Cardiac fibroblast (primary cell): Measurements from ENCODE around the gene CCDC88A.

Experiments
- DNase-seq, 2 donors: peaks; one replicate each; pipeline versions ENCODE4 v3.0.0 to v3.0.0-alpha.2; 2010; ENCODE audit warnings: low read depth in 2 of 2
- H3K4me3 ChIP-seq, 2 donors: replicated peaks in 1 of 2; 1 replicate in 1 of 2; 2 replicates in 1 of 2; pipeline ENCODE4 v1.5.1; 2011; ENCODE audit warnings: low read depth in 2 of 2, low read length in 2 of 2, mild to moderate bottlenecking in 2 of 2, moderate library complexity in 1 of 2
- CTCF ChIP-seq: IDR thresholded peaks from one replicate; pipeline ENCODE4 v1.5.1; 2011; ENCODE audit warnings: low read depth, mild to moderate bottlenecking, low read length, inconsistent platforms

CCDC88A gene

GRCh38 chr2:55345064-55345463 lies 74.6 kb downstream of the CCDC88A start:
- H3K4me3 ChIP-seq, result no peak overlapping the region
- TF ChIP-seq CTCF, result no peak
- DNase-seq, result no peak

GRCh38 chr2:55338268-55338667 lies 81.4 kb downstream of the CCDC88A start:
- DNase-seq, result peak; percentile 8 to 32
- TF ChIP-seq CTCF, result no peak
- no peak overlapping the region for H3K4me3 ChIP-seq

- no peak for DNase-seq
- no peak for TF ChIP-seq CTCF
- no peak overlapping the region for H3K4me3 ChIP-seq
Measured at GRCh38 chr2:55334728-55335127, 84.9 kb downstream of the CCDC88A start.

- no peak for TF ChIP-seq CTCF
- no peak overlapping the region for H3K4me3 ChIP-seq
- no peak for DNase-seq
Measured at GRCh38 chr2:55330541-55331297, 88.9 kb downstream of the CCDC88A start.

GRCh38 chr2:55327470-55328230 lies 92.0 kb downstream of the CCDC88A start:
- H3K4me3 ChIP-seq, result no peak overlapping the region
- no peak for TF ChIP-seq CTCF
- DNase-seq, result no peak

GRCh38 chr2:55314985-55315384 lies 104.7 kb downstream of the CCDC88A start:
- no peak for DNase-seq
- H3K4me3 ChIP-seq, result no peak overlapping the region
- no peak for TF ChIP-seq CTCF
